Activated CD4-positive, alpha-beta T cell treated with anti-CD3 and anti-CD28 coated beads, Interleukin-2, amount 50 U/mL, for 1 hour (primary cell): ENCODE results near the gene TXNDC9.
"Not testable (repeated sequence)": the region's sequence is repeated elsewhere in the genome, so short reads cannot be mapped to it uniquely, and the experiment has no call there.

Experiments
- DNase-seq: peaks from one replicate; pipeline ENCODE4 v3.0.0-alpha.2; 2020

The TXNDC9 gene, protein sequence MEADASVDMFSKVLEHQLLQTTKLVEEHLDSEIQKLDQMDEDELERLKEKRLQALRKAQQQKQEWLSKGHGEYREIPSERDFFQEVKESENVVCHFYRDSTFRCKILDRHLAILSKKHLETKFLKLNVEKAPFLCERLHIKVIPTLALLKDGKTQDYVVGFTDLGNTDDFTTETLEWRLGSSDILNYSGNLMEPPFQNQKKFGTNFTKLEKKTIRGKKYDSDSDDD

DNA sequence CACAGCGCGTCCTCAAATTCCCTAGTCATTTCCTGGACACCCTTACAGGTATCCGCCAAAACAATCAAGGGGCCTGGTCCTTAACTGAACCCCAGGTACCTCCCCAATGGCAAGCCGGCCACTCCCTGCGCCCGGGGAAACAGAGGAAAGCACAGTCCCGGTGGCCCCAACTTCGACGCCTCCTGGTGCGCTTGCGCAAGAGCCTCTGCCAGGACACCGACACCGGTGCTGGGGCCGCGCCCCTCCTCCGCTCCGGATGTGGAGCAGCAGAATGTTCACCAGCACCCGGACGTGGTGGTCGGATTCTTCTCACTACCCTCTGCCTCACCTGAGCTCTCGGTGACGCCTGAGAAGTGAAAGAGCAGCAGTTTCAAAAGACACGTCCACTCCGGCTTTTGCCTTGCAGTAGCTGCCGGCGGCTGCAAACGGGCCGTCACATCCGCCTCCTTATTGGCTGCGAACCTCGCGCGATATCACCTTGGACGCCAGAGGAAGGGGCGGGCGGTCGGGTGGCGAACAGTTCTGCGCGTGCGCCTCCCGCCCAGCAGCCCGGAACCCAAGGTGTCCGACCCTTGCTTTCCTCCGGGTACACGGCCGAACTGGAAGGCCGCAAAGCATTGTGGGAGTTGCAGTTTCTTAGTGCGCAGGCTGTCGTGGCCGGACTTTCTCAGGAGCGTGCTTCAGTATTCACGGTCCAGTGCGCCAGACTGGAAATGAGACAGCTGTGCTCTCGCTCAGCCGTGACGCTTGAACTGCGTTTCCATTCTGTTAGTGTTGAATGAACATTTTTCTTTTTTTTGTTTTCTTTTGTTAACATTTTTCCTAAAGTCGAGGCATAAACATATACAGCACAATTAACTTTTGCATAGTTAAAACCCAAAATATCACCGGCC, at the start of gene TXNDC9:
Gene TXNDC9, minus strand, starts transcription at position 423 of the 893 bp plus-strand sequence. CDS start 3,123 bp downstream, outside the sequence.
- peak; percentile 96 for DNase-seq

DNA sequence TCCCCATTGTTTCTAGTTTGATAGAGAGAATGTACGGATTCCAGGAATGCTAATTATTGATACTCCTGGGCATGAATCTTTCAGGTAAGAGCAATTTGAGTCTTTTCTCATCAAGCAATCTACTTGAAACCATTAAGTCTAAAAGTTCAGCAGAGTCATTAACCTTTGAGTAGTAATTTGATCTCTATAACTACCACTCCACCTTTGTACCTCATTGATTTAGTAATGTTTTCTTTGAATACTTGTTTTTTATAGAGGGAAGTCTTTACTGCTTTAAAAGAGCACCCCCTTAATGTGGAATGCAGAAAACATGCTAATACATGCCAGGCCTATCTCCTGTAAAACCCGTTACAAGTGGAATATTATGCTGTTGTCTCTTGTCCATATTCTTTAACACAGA, 46.0 kb upstream of the TXNDC9 start:
- no peak for DNase-seq

DNA sequence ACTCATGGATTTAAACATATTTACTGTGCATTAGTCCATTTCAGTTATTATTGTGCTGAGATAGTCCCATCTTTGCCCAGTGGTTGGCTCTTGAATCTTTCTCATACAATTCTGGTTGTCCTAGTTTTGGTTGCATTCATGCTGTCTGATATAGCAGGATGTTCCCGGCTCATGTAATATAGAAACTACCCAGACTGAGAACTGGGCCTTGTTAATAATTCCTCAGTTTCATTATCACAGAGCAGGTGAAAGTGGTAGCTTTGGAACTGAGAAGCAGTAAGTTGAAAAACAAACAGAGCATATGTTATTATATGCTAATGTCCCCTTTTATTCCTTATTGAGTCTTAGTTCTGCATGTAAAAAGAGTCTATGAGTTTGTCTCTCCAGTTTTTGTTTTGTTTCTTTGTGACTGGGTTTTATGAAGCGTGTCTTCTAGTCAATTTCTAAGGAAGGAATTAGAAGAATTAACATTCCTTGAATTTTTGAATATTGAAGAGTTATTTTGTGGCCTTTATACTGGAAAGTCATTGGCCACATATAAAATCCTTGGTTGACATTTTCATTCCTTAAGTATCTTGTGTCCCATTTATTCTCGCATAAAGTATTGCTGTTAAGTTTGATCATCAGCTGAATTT, 44.4 kb upstream of the TXNDC9 start:
- DNase-seq, result no peak

DNA sequence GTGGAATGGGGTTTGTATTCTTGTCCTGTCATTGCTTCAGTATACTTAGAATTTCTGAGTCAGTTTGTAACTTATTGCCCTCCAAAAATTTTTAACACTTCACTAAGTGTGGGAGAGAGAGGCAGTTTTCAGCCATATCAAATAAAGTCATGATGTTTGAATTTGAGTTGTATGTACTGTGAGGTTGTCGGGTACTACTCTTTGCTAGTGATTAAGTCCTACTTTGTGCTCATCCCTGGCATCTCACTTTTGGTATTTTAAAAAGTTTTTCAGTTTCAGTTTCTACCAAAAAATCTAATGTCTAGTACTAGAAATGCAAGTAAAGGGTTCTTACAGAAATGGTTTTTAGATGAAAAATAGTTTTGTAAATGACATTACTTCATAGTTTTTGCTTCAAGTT, 41.7 kb upstream of the TXNDC9 start:
- DNase-seq, result no peak

DNA sequence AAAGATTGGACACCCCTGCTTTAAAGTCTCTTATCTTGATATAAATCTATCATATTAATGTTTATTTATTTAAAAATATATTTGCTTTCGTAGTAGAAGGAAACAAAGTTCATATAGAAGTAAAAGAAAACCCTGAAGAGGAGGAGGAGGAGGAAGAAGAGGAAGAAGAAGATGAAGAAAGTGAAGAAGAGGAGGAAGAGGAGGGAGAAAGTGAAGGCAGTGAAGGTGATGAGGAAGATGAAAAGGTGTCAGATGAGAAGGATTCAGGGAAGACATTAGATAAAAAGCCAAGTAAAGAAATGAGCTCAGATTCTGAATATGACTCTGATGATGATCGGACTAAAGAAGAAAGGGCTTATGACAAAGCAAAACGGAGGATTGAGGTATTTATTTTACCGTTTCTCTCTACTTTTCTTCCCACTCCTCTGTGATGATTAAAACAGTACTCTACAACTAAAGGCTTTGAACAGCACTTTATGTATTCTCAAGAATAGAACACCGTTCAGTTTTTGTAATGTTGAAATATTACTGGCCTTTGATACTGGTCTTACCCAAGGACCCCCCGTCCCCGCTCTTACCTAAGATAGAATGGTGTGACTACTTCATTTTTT, 40.2 kb upstream of the TXNDC9 start:
- DNase-seq, result no peak

DNA sequence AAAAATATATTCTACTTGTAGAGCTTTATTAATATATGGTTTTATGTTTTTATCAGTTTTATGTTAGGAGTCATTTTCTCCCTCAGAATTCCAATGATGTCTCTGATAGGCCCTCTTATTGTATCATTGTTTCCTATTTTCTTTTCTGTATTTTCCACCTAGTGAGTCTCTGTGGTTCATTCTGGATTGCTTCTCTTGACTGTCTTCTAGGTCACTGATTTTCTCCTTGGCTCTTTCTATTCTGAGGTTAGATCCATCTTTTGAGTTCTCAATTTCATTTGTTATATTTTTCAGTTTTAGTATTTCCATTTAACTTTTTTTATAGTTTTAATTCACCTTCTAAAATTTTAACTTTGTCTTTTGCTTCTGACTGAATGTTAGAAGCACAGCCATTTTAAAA, 38.6 kb upstream of the TXNDC9 start:
- DNase-seq, result no peak

DNA sequence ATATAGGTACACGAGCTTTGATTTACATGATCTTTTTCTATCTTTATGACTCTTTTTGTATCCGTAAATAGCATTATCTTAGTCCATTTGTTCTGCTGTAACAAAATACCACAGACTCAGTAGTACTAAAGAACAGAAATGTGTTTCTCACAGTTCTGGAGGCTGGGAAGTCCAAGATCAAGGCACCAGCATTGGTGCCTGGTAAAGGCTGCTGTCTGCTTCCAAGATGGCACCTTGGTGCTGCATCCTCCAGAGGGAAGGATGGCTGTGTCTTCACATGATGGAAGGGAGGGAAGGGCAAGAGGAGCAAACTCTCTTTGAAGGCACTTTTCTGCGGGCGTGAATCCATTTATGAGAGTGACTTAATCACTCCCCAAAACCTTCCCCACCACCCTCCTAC, 37.0 kb upstream of the TXNDC9 start:
- DNase-seq, result no peak

DNA sequence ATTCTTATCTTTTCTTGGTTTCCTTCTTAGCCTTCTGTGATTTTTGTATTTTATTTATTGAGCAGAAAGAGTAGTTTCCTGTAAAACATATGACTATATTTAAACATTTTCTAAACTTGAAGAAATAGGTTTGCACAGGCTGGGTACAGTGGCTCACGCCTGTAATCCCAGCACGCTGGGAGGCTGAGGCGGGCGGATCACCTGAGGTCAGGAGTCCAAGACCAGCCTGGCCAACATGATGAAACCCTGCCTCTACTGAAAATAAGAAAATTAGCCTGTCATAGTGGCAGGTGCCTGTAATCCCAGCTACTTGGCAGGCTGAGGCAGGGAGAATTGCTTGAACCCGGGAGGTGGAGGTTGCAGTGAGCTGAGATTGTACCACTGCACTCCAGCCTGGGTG, 32.7 kb upstream of the TXNDC9 start:
- DNase-seq, result not testable (repeated sequence)

DNA sequence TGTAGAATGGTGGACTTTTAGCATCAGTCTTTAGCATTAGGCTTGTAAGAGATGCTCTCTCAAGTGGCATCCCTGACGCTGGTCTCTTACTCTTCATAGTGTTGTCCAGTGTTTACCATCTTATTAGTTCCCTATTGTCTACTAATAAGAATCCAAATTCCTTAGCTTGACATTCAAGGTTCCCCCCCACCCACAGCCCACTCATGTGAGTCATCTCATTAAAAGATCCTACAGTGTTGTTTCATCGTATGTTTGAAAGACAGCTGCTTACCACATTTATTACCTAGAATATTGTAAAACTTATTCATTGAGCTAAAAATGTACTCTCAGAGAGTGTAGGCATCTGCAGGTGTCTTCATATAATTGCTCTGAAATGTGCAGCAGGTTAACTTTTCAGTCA, 29.5 kb upstream of the TXNDC9 start:
- DNase-seq, result no peak

DNA sequence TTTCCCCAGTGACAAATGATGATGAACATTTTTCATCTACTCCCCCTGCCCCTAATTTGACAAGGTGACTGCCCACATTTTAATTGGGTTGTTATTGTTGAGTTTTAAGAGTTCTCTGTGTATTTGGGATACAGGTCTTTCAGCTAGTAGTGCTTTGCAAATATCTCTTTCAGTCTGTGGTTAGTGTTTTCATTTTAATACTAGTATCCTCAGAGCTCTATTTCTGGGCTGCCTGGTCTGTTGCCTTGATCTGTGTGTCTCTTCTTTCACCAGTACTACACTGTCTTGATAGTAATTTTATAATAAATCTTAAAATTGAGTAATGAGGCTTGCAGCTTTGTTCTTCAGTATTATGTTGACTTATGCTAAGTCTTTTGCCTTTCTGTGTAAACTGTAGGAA, 20.7 kb upstream of the TXNDC9 start:
- no peak for DNase-seq

DNA sequence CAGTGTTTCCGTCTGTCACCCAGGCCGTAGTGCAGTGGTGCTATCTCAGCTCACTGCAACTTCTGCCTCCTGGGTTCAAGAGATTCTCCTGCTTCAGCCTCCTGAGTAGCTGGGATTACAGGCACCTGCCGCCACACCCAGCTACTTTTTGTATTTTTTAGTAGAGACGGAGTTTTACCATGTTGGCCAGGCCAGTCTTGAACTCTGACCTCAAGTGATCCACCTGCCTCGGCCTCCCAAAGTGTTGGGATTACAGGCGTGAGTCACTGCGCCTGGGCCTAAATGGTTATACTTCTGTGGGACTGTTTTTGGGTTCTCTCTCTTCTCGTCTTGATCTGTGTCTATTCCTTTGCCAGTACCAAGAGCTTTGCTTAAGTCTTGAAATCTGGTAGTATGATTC, 18.7 kb upstream of the TXNDC9 start:
- DNase-seq, result not testable (repeated sequence)

DNA sequence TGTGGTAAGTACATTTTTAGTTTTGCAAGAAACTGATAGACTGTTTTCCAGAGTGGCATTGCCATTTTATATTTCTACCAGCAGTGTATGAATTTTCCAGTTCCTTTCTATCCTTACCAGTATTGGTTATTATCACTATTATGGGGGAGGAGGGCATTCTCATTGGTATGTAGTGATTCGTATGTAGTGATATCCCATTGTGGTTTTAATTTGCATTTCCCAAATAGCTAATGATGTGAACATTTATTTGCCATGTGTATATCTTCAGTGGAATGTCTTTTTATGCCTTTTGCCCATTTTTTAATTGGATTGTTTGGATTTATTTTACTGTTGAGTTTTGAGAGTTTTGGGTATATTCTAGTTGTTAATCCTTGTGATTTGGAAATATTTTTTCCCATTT, 17.9 kb upstream of the TXNDC9 start:
- DNase-seq, result no peak

DNA sequence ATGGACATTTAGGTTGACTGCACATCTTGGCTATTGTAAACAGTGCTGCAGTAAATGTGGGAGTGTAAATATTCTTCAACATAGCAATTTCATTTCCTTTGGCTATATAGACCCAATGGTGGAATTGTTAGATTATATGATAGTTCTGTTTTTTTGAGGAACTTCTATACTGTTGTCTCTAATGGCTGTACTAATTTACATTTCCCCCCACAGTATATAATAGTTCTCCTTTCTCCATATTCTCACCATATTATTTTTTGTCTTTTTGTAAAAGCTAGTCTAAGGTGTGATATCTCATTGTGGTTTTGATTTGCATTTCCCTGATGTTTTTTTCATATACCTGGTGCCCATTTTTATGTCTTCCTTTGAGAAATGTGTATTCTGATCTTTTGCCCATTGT, 14.1 kb upstream of the TXNDC9 start:
- DNase-seq, result no peak

DNA sequence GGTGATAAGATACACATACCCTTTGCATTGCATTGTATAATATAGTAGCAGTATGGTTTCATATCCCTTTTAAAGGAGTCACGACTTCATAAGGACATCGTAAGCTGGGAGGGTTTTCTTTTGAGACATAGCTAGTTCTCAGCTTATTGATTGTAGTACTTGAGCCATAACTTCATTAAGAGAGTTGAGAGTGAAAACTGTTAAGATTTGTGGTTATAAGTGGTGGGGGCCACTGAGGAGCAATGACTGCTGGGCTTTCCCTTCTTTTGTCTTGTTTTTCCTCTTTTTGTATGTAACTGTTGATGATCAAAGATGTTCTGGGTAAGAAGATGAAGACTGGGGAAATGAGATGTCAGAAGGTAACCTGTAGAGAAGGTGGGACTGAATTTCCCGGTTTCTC, 12.0 kb upstream of the TXNDC9 start:
- no peak for DNase-seq

DNA sequence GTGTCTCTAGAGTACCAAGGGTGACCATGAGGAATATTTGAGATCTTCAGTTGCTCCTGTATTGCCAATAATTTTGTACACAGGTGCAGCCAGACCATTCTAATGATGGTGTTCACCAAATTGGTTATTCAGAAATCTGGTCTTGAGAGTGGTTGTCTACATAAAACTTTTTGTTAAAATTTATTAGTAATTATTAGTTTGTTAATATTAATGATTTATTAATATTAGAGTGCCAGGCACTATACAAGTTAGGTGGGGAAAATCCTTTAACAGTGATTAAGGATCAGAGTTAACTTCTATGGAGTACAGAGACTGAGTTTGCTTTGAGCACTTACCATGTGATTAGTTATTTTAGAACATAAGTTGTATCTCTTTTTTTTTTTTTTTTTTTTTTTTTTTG, 10.1 kb upstream of the TXNDC9 start:
- no peak for DNase-seq

DNA sequence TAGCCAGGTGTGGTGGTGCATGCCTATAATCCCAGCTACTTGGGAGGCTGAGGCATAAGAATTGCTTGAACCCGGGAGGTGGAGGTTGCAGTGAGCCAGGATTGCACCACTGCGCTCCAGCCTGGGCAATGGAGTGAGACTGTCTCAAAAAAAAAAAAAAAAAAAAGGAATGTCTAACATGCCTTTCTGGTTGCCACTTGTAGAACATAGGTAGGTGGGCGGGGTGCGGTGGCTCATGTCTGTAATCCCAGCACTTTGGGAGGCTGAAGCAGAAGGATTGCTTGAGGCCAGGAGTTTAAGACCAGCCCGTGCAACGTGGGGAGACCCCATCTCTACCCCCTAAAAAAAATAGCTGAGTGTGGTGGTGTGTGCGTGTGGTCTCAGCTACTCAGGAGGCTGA, 9.3 kb upstream of the TXNDC9 start:
- not testable (repeated sequence) for DNase-seq

DNA sequence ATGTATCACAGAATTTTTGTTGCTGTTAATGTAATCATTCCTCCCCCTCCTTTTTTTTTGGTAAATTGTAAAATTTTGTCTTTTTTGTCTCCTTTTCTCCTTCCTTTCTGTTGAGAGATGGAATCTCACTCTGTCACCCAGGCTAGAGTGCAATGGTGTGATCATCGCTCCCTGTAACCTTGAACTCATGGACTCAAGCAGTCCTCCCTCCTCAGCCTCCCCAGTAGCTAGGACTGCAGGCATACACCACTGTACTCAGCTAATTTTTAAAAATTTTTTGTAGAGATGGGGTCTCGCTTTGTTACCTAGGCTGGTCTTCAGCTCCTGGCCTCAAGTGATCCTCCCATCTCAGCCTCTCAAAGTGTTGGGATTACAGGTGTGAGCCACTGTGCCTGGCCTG, 6.4 kb upstream of the TXNDC9 start:
- no peak for DNase-seq

DNA sequence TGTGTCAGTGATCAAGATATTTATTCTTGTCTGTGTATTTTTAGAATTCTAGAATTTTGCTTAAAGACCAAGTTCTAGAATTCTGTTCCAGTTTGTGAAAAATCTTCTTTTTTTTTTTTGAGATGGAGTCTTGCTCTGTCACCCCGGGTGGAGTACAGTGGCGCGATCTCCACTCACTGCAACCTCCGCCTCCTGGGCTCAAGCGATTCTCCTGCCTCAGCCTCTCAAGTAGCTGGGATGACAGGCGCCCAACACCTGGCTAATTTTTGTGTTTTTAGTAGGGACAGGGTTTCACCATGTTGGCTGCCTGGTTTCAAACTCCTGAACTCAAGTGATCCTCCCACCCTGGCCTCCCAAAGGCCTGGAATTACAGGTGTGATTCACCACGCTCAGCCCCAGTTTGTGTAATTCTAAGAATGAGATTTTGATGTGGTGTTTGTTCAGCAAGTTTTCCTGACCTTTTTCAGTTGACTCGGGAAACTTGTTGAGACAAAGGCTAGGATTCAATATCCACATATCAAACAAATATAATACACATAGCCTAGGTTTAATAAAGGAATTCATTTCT, 4.6 kb upstream of the TXNDC9 start:
- DNase-seq, result no peak

DNA sequence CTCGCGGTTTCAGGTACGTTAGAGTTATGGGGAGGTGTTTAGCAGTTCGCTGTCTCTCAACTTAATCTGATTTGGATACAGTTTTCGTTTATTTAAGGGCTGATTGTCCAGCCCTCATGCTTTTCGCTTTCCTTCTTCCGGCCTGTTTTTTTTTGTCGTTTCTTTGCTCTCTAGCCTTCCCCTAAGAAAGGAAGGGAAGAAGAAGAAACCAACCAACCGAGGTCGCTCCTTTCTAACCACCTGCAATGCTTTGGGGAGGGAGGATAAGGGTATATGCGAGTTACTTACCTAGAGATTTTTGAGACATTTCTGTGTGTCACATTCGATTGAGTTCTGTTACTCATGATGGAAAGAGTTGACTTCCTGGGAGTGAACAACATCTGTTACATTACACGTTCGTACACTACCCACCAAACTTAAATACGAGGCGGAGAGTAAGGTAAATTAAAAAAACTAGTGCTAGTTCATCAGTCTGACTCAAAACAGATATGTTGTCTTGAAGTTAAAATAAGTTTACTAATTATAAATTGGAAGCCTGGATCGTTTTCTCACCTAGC, 2.0 kb upstream of the TXNDC9 start:
- peak; percentile 5 for DNase-seq

DNA sequence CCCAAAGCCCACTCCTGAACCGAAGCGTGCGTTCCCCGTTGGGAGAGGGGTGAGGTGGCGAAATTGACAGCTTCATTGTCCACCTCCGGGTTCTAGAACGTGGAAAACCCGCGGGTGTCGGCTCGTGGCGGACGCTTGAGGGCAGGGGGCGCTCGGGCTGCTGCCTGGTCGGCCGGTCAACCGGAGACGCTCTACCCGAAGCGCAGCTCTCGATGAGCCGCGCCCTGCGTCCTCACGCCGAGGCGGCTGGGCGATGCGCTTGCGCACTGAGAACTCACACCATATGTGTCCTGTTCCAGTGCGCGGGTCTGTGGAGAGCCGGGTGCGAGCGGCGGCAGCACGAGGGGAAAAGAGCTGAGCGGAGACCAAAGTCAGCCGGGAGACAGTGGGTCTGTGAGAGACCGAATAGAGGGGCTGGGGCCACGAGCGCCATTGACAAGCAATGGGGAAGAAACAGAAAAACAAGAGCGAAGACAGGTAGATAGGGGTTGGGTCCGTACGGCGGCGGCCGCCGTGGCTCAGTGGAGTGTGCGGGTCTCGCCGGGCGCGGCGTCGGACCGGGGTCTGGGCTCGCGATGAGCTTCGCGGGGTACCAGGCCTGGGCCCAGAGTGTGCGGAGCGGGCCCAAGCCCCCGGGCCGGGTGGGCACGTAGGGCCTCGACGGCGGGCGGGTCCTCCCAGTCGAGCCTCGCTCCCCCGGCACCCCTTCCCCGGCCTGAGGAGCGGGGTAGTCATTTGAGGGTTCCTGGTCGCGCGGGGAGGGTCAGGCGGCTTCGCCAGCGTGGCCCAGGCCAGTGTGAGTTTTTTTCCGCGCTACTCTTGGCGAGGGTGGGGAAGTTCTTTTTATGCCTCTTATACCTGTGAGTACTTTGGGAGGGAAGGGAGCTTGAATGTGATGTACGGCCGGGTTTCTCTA, 1.2 kb upstream of the TXNDC9 start, which contains the start of gene EIF5B:
Gene EIF5B, plus strand, starts transcription at position 277 of the 916 bp plus-strand sequence. Its CDS starts 166 bp downstream, at position 443.
- DNase-seq, result peak; percentile 91

DNA sequence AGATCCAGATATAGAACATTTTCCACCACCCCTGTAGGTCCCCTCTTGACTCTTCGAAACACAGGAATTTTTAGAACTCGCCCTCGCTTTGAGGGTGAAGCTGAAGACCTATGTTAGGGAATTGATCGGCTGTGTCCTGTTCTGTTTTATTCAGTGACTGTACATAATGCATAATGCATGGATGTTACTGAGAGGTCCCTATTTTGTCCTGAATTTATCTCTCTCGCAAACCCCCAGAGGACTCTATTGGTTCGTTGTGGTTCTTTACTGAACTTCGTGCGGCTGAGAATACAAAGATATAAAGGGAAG, 625 bp upstream of the TXNDC9 start:
- DNase-seq, result peak; percentile 3

DNA sequence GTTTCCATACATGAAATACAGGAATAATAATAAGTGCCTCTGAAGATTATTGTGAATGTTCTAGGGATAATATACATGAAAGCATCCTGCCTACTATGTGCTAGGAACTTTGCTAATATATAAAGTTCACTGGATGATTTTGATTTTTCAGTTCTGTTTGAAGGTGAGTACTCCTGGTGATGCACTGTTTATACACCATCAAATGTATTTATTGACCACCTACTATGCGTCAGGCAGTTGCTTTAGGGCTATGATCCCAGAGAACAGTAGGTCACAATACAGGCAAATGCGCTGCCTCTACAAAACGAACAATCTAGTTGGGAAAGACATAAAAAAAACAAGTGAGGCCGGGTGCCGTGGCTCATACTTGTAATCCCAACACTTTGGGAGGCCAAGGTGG, 10.7 kb downstream of the TXNDC9 start:
- no peak for DNase-seq
